ENCODE results near the gene CHERP. TPM values are rescaled to one million over a fixed set of nuclear protein-coding genes. Genes with fewer than 3 reads are reported as not detected.

The CHERP gene
- total RNA-seq, 1 experiment from 2014 or later, result 101 TPM

DNA sequence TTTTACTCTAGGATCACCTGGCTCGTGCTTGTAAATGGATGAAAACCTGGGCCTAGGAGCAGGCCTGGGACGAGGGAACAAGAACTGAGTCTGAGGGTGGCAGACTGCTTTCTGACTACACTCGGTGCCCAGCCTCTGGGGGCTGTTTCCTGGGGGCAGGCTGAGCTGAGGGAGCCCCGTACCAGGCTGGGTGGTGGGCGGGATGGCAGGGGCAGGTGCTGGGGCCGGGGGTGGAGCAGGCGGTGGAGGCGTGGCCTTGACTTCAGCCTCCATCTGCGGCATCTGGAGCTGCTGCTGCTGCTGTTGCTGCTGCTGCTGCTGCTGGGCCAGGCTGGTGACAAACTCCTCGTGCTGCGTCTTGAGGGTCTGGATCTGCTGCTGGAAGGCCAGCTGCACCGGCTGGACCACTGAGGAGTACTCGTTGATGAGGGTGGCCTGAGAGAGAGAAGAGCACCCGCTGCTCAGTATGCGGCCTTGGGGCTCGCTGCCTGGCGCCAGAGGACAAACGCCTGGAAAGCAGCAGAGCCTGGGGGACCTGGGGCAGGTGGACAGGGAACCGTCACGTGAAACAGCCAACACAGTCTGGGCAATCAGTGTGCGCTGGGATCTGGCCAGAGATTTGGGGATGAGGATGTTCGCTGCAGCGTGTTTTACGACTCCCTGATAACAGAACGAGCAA is 12.6 kb downstream of the CHERP start:
- WGBS (ENCODE audit: extremely low coverage, insufficient read length, low lambda C conversion rate), result no CpG with 5 or more reads among the region's 25 CpGs
- no peak overlapping the region for H2BK20ac ChIP-seq (ENCODE audit: low read depth, low read length, poor library complexity, severe bottlenecking)
- H3K36me3 Mint-ChIP-seq (ENCODE audit: insufficient read depth in 1 of 3, low read depth in 3 of 3), result peaks cover 52 to 95% (median 84%) of the 10 kb centered on the region in 3 experiments

More for the DNA sequence above, 12.6 kb downstream of the CHERP start:
- Histone ChIP-seq H3K23me2 (ENCODE audit: insufficient read length, low read depth, low read length, poor library complexity, severe bottlenecking) (no peaks in the 10 kb centered on the region), H3K79me1 (ENCODE audit: insufficient read depth, low read depth, low read length, poor library complexity, severe bottlenecking) (no peaks in the 10 kb centered on the region), H4K5ac (ENCODE audit: insufficient read length, low read depth, low read length) (no peak overlapping the region), H2AK5ac (ENCODE audit: insufficient read length, low read length) (no peak overlapping the region), H3K56ac (ENCODE audit: insufficient read length, low read depth, low read length) (no peak overlapping the region), H3K27me3 (ENCODE audit: insufficient read depth, low read length) (no peaks in the 10 kb centered on the region), H2AFZ (ENCODE audit: low read length) (no peak overlapping the region), H3K79me2 (ENCODE audit: insufficient read depth, low read length) (no peaks in the 10 kb centered on the region), H4K8ac (replicated peaks; ENCODE audit: insufficient read length, low read depth, low read length) (no peak overlapping the region), H3K14ac (ENCODE audit: insufficient read depth, low read length) (no peak overlapping the region), H3K23ac (ENCODE audit: insufficient read length, low read depth, low read length) (no peak overlapping the region), H2BK120ac (ENCODE audit: low read depth, low read length, poor library complexity, severe bottlenecking) (no peak overlapping the region), H3K4me1 (ENCODE audit: insufficient read depth, low read length) (no peaks in the 10 kb centered on the region), H3K4me2 (ENCODE audit: insufficient read depth, insufficient read length, low read length) (no peak overlapping the region), H2BK15ac (ENCODE audit: low read depth, low read length) (no peak overlapping the region), H3K27ac (ENCODE audit: insufficient read length, low read depth, low read length) (no peak overlapping the region), H4K91ac (ENCODE audit: insufficient read length, low read depth, low read length) (no peak overlapping the region), H3K4ac (ENCODE audit: low read depth, low read length) (no peak overlapping the region), H3K9me3 (ENCODE audit: control insufficient read depth, low read depth, low read length) (no peaks in the 10 kb centered on the region), H3K18ac (ENCODE audit: insufficient read length, low read depth, low read length) (no peak overlapping the region), H3T11ph (ENCODE audit: low read length) (no peak overlapping the region), H4K20me1 (ENCODE audit: control insufficient read depth, insufficient read depth, insufficient read length) (no peaks in the 10 kb centered on the region), H2BK12ac (ENCODE audit: insufficient read length, low read depth, low read length) (no peak overlapping the region), H3K9ac (ENCODE audit: extremely low read depth, insufficient read length, low read length) (no peak overlapping the region), H2BK5ac (ENCODE audit: insufficient read length, low read length) (no peak overlapping the region)
- TF ChIP-seq, protein P1, sequence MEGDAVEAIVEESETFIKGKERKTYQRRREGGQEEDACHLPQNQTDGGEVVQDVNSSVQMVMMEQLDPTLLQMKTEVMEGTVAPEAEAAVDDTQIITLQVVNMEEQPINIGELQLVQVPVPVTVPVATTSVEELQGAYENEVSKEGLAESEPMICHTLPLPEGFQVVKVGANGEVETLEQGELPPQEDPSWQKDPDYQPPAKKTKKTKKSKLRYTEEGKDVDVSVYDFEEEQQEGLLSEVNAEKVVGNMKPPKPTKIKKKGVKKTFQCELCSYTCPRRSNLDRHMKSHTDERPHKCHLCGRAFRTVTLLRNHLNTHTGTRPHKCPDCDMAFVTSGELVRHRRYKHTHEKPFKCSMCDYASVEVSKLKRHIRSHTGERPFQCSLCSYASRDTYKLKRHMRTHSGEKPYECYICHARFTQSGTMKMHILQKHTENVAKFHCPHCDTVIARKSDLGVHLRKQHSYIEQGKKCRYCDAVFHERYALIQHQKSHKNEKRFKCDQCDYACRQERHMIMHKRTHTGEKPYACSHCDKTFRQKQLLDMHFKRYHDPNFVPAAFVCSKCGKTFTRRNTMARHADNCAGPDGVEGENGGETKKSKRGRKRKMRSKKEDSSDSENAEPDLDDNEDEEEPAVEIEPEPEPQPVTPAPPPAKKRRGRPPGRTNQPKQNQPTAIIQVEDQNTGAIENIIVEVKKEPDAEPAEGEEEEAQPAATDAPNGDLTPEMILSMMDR (conservative IDR thresholded peaks at IDR 0.05), result no peak
- H3K9me3 Mint-ChIP-seq, result no peaks in the 10 kb centered on the region
- H3K27ac Mint-ChIP-seq, result no peak overlapping the region; a peak in 1 of 7 replicates
- no peaks in the 10 kb centered on the region for H3K4me1 Mint-ChIP-seq
- no peak for DNase-seq
- no peaks in the 10 kb centered on the region; the same call in 1 of the 2 replicates for H3K27me3 Mint-ChIP-seq (ENCODE audit: low read depth)
- no peak overlapping the region for H3K4me3 Mint-ChIP-seq

All from H9 (cell line).